ENCODE data around the gene NFU1.
"Not testable (repeated sequence)": the region's sequence is repeated elsewhere in the genome, so short reads cannot be mapped to it uniquely, and the experiment has no call there.

NFU1 gene

DNA sequence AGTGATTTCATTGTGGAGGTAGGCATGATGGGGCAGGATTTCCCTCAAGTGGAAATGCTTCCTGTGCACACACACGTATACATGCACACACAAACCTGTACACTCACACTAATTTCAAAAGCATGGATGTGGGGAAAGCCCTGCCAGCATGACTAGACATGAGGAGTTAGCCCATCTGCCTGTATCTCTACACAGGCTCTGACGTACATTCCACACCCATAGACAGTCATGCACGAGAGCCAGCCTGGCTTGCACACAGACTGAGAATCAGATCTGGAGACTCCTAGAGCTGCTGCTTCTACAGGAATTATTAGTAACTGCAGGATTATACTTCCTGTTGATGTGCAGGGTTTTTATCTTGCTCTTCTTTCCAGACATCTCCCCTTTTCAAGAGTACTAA lies 27.3 kb upstream of the NFU1 start:
- no peak overlapping the region for H3K4me3 ChIP-seq (ENCODE audit: low read length)
- peaks cover 14% of the 10 kb centered on the region for H3K36me3 ChIP-seq (ENCODE audit: insufficient read depth, low read length)
- no peak overlapping the region for H2AFZ ChIP-seq (ENCODE audit: low read depth, low read length)
- H3K27me3 ChIP-seq (ENCODE audit: insufficient read depth, low read length): no peaks in the 10 kb centered on the region
- H3K4me1 ChIP-seq (ENCODE audit: insufficient read depth, low read length): no peaks in the 10 kb centered on the region
- no peaks in the 10 kb centered on the region for H3K9me3 ChIP-seq (ENCODE audit: low read length)

- Histone ChIP-seq H2AFZ (ENCODE audit: low read depth, low read length) (no peak overlapping the region), H3K4me3 (ENCODE audit: low read length) (no peak overlapping the region), H3K36me3 (ENCODE audit: insufficient read depth, low read length) (peaks cover 14% of the 10 kb centered on the region), H3K4me1 (ENCODE audit: insufficient read depth, low read length) (no peaks in the 10 kb centered on the region), H3K27me3 (ENCODE audit: insufficient read depth, low read length) (no peaks in the 10 kb centered on the region), H3K9me3 (ENCODE audit: low read length) (no peaks in the 10 kb centered on the region)
These were observed 25.5 kb upstream of the NFU1 start for GRCh38 chr2:69462780-69463179.

DNA sequence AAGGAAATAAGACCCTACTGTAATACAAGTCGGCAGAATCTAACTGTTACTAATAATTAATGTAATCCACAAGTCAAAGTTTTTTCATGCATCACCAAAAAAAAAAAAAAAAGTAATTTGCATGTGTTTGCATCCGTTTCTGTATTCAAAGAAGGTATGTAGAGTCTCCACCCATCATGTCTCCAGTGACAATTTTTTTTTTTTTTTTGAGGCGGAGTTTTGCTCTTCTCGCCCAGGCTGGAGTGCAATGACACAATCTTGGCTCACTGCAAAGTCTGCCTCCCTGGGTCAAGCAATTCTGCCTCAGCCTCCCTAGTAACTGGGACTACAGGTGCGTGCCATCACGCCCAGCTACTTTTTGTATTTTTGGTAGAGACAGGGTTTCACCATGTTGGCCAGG lies 24.2 kb upstream of the NFU1 start:
- Histone ChIP-seq H3K36me3 (ENCODE audit: insufficient read depth, low read length) (peaks cover 11% of the 10 kb centered on the region), H3K4me3 (ENCODE audit: low read length) (no peak overlapping the region), H3K9me3 (ENCODE audit: low read length) (no peaks in the 10 kb centered on the region), H3K4me1 (ENCODE audit: insufficient read depth, low read length) (no peaks in the 10 kb centered on the region), H2AFZ (ENCODE audit: low read depth, low read length) (no peak overlapping the region), H3K27me3 (ENCODE audit: insufficient read depth, low read length) (no peaks in the 10 kb centered on the region)

DNA sequence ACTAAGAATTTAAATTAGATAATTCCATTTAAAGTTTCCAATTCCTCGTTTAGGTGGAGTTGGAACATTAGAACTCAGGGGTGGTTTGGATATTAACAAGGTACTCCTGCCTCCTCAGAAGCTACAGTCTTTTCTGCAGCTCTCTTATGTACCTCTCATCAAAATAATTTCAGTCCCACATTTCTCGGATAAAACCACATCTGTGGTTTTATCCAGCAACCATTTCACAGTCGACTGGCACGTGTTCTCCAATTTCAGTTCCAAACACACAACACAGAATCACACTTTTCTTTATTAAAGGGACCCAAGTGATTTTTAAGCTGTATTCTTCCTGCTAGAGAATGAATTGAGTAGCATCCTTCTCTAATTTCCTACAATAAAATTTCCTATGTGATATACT lies 22.7 kb upstream of the NFU1 start:
- no peak overlapping the region for H3K4me3 ChIP-seq (ENCODE audit: low read length)
- no peaks in the 10 kb centered on the region for H3K36me3 ChIP-seq (ENCODE audit: insufficient read depth, low read length)
- no peak overlapping the region for H2AFZ ChIP-seq (ENCODE audit: low read depth, low read length)
- H3K27me3 ChIP-seq (ENCODE audit: insufficient read depth, low read length): no peaks in the 10 kb centered on the region
- no peaks in the 10 kb centered on the region for H3K9me3 ChIP-seq (ENCODE audit: low read length)
- no peaks in the 10 kb centered on the region for H3K4me1 ChIP-seq (ENCODE audit: insufficient read depth, low read length)

DNA sequence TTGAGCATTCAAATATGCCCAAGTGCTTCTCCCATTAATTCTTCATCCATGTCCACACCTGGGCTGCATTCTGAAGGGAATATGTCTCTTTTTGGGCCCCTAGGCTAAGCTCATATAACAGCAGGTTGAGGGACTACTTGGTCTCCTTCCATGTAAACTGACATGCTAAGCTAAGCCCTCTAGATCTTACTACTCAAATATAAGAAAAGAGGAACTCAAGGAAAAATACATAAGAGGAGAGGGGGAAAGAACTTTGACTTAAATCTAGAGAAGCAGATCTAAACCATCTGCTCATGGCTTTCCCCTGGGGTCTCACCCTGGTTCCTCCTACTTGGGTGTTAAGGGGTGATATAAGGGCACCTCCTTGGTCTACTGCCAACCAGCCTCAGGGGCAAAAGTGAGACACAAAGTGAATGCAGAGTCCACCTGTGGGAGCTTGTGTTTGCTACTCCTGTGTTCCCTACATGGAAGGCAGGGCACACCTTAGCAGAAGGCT lies 19.8 kb upstream of the NFU1 start:
- Histone ChIP-seq H3K9me3 (ENCODE audit: low read length) (no peaks in the 10 kb centered on the region), H3K36me3 (ENCODE audit: insufficient read depth, low read length) (no peaks in the 10 kb centered on the region), H3K27me3 (ENCODE audit: insufficient read depth, low read length) (no peaks in the 10 kb centered on the region), H2AFZ (ENCODE audit: low read depth, low read length) (no peak overlapping the region), H3K4me3 (ENCODE audit: low read length) (no peak overlapping the region), H3K4me1 (ENCODE audit: insufficient read depth, low read length) (no peaks in the 10 kb centered on the region)

GRCh38 chr2:69456154-69456553 lies 18.9 kb upstream of the NFU1 start:
- H3K4me3 ChIP-seq (ENCODE audit: low read length): no peak overlapping the region
- H3K4me1 ChIP-seq (ENCODE audit: insufficient read depth, low read length): no peaks in the 10 kb centered on the region
- H3K27me3 ChIP-seq (ENCODE audit: insufficient read depth, low read length): no peaks in the 10 kb centered on the region
- H2AFZ ChIP-seq (ENCODE audit: low read depth, low read length): no peak overlapping the region
- H3K9me3 ChIP-seq (ENCODE audit: low read length): no peaks in the 10 kb centered on the region
- no peaks in the 10 kb centered on the region for H3K36me3 ChIP-seq (ENCODE audit: insufficient read depth, low read length)

- Histone ChIP-seq H3K27me3 (ENCODE audit: insufficient read depth, low read length) (no peaks in the 10 kb centered on the region), H3K4me1 (ENCODE audit: insufficient read depth, low read length) (no peaks in the 10 kb centered on the region), H3K9me3 (ENCODE audit: low read length) (no peaks in the 10 kb centered on the region), H3K36me3 (ENCODE audit: insufficient read depth, low read length) (no peaks in the 10 kb centered on the region), H2AFZ (ENCODE audit: low read depth, low read length) (no peak overlapping the region), H3K4me3 (ENCODE audit: low read length) (no peak overlapping the region)
These were observed 17.7 kb upstream of the NFU1 start for GRCh38 chr2:69454976-69455375.

DNA sequence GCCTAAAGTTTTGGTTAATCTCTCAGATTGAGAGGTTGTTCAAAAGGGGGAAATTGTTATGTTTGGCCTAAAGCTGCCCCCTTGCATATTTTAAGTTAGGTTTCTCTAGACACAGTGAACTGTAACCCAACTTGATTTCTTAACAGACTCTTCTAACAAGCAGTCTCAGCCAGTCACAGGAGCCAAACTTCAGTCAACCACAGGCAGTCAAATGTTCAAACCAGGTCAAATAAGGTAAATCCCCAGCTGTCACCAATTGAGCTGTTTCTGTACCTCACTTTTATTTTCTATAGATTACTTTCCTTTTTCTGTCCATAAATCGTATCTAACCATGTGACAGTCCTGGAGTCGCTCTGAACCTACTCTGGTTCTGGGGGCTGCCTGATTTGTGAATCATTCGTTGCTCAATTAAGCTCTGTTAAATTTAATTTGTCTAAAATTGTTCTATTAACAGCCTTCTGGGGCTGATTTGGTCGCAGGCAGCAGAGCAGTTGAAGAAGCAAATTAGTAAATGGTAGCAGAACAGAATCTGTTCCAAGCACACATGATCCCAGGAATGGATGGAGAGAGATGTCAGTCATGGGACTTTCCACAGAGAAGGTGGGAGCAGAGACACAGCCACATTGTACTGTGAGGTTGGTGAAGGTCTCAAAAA lies 16.4 kb upstream of the NFU1 start:
- no peaks in the 10 kb centered on the region for H3K9me3 ChIP-seq (ENCODE audit: low read length)
- no peak overlapping the region for H2AFZ ChIP-seq (ENCODE audit: low read depth, low read length)
- no peaks in the 10 kb centered on the region for H3K27me3 ChIP-seq (ENCODE audit: insufficient read depth, low read length)
- no peaks in the 10 kb centered on the region for H3K4me1 ChIP-seq (ENCODE audit: insufficient read depth, low read length)
- no peaks in the 10 kb centered on the region for H3K36me3 ChIP-seq (ENCODE audit: insufficient read depth, low read length)
- H3K4me3 ChIP-seq (ENCODE audit: low read length): no peak overlapping the region

GRCh38 chr2:69452687-69453086 lies 15.5 kb upstream of the NFU1 start:
- Histone ChIP-seq H3K4me3 (ENCODE audit: low read length) (no peak overlapping the region), H3K9me3 (ENCODE audit: low read length) (no peaks in the 10 kb centered on the region), H2AFZ (ENCODE audit: low read depth, low read length) (no peak overlapping the region), H3K27me3 (ENCODE audit: insufficient read depth, low read length) (no peaks in the 10 kb centered on the region), H3K36me3 (ENCODE audit: insufficient read depth, low read length) (no peaks in the 10 kb centered on the region), H3K4me1 (ENCODE audit: insufficient read depth, low read length) (no peaks in the 10 kb centered on the region)

GRCh38 chr2:69450735-69451416 lies 13.6 kb upstream of the NFU1 start:
- Histone ChIP-seq H3K4me1 (ENCODE audit: insufficient read depth, low read length) (no peaks in the 10 kb centered on the region), H3K4me3 (ENCODE audit: low read length) (no peak overlapping the region), H3K27me3 (ENCODE audit: insufficient read depth, low read length) (no peaks in the 10 kb centered on the region), H3K36me3 (ENCODE audit: insufficient read depth, low read length) (no peaks in the 10 kb centered on the region), H2AFZ (ENCODE audit: low read depth, low read length) (no peak overlapping the region), H3K9me3 (ENCODE audit: low read length) (no peaks in the 10 kb centered on the region)

GRCh38 chr2:69449906-69450305 lies 12.7 kb upstream of the NFU1 start:
- peaks cover 2% of the 10 kb centered on the region for H3K4me1 ChIP-seq (ENCODE audit: insufficient read depth, low read length)
- H3K9me3 ChIP-seq (ENCODE audit: low read length): no peaks in the 10 kb centered on the region
- no peak overlapping the region for H2AFZ ChIP-seq (ENCODE audit: low read depth, low read length)
- H3K27me3 ChIP-seq (ENCODE audit: insufficient read depth, low read length): no peaks in the 10 kb centered on the region
- H3K36me3 ChIP-seq (ENCODE audit: insufficient read depth, low read length): no peaks in the 10 kb centered on the region
- no peak overlapping the region for H3K4me3 ChIP-seq (ENCODE audit: low read length)

DNA sequence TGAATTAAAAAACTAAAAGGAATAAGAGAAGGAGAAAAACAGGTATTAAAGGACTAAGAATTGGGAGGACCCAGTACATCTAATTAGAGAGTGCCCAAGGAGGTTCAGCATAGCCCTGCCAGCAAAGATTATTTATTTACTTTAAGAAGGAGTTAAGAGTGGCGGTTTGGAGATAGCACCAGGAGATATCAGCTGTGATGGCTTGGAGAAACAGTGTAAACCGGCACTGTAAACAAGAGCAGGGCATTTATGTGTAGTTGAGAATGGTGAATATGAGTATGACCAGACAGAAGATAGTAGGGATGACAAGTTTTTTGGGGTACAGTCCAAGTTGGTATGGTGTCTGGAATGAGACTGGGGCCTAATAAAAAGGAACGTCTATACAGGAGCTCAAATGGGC lies 6.4 kb upstream of the NFU1 start:
- H2AFZ ChIP-seq (ENCODE audit: low read depth, low read length); H3K27me3 ChIP-seq (ENCODE audit: insufficient read depth, low read length); H3K9me3 ChIP-seq (ENCODE audit: low read length); H3K4me3 ChIP-seq (ENCODE audit: low read length); H3K4me1 ChIP-seq (ENCODE audit: insufficient read depth, low read length); H3K36me3 ChIP-seq (ENCODE audit: insufficient read depth, low read length): not testable (repeated sequence)

DNA sequence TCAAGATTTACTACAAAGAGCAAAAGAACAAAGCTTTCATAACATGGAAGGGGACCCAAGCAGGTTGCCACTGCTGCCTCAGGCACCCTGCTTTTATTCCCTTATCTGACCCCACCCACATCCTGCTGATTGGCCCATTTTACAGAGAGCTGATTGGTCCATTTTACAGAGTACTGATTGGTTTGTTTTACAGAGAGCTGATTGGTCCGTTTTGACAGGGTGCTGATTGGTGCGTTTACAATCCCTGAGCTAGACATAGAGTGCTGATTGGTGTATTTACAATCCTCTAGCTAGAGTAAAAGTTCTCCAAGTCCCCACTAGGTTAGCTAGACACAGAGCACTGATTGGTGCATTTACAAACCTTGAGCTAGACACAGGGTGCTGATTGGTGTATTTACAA lies 2.3 kb upstream of the NFU1 start:
- not testable (repeated sequence) for H3K36me3 ChIP-seq (ENCODE audit: insufficient read depth, low read length); H3K4me3 ChIP-seq (ENCODE audit: low read length); H2AFZ ChIP-seq (ENCODE audit: low read depth, low read length); H3K27me3 ChIP-seq (ENCODE audit: insufficient read depth, low read length); H3K9me3 ChIP-seq (ENCODE audit: low read length)
- H3K4me1 ChIP-seq (ENCODE audit: insufficient read depth, low read length): peaks cover 14% of the 10 kb centered on the region

DNA sequence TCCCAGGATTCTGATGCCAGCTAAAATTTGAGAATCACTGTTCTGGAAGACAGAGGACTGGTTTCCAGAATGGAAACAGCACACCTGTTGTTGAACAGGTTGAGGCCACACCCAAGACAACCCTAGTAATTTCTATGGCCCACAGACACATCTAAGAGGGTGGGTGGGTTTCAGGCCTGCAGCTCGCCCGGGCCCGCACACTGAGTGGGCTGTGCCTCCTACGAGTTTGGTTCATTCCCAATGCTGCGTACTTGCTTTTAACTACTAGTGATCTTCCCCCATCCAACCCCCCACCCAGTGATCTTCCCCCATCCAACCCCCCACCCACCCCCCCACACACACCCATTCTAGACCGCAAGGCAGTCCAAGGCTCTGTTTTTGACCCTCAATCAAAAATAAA lies 1.3 kb upstream of the NFU1 start:
- Histone ChIP-seq H3K9me3 (ENCODE audit: low read length) (no peaks in the 10 kb centered on the region), H3K36me3 (ENCODE audit: insufficient read depth, low read length) (no peaks in the 10 kb centered on the region), H3K4me3 (ENCODE audit: low read length) (no peak overlapping the region), H3K27me3 (ENCODE audit: insufficient read depth, low read length) (no peaks in the 10 kb centered on the region), H3K4me1 (ENCODE audit: insufficient read depth, low read length) (peaks cover 14% of the 10 kb centered on the region), H2AFZ (ENCODE audit: low read depth, low read length) (no peak overlapping the region)
